Kidney (tissue), 14 donors: ENCODE data around the gene C8G. TPM values are rescaled to one million over a fixed set of nuclear protein-coding genes. Genes with fewer than 3 reads are reported as not detected.

Source experiments
- DNase-seq, 5 donors: peaks; one replicate each; pipeline ENCODE4 v3.0.0-alpha.2; 2013 to 2020
- FAIRE-seq: peaks from 2 replicates; lab custom pipeline; 2012; peaks lifted over from hg19 to GRCh38; lab: Jason Lieb, UNC
- H3K27ac ChIP-seq, 2 donors: one replicate each; pipeline ENCODE4 v1.7.0; 2013; ENCODE audit warnings: low read depth in 2 of 2, low read length in 2 of 2, inconsistent platforms in 1 of 2
- H3K27me3 ChIP-seq: one replicate; pipeline ENCODE4 v1.7.1; 2013; ENCODE audit warnings: low read length, inconsistent platforms; ENCODE audit not compliant: control insufficient read depth, insufficient read depth
- H3K36me3 ChIP-seq, 3 donors: one replicate each; pipeline versions ENCODE4 v1.7.0 to v1.7.1; 2013; ENCODE audit warnings: low read length in 3 of 3, control low read depth in 1 of 3, inconsistent platforms in 1 of 3; ENCODE audit not compliant: insufficient read depth in 3 of 3, control insufficient read depth in 2 of 3
- H3K4me1 ChIP-seq, 3 donors: one replicate each; pipeline versions ENCODE4 v1.7.0 to v1.7.1; 2013; ENCODE audit warnings: low read length in 3 of 3, inconsistent platforms in 1 of 3, low read depth in 1 of 3; ENCODE audit not compliant: control insufficient read depth in 2 of 3, insufficient read depth in 2 of 3
- H3K4me3 ChIP-seq, 3 donors: one replicate each; pipeline versions ENCODE4 v1.7.0 to v1.8.1; 2013; ENCODE audit warnings: low read length in 3 of 3, control low read depth in 1 of 3, inconsistent platforms in 1 of 3
- H3K9ac ChIP-seq, 3 donors: one replicate each; pipeline versions ENCODE4 v1.7.0 to v1.7.1; 2013; ENCODE audit warnings: low read length in 3 of 3, control low read depth in 1 of 3, inconsistent platforms in 1 of 3
- H3K9me3 ChIP-seq, 3 donors: one replicate each; pipeline versions ENCODE4 v1.7.0 to v1.7.1; 2013; ENCODE audit warnings: low read length in 3 of 3, control low read depth in 1 of 3, inconsistent platforms in 1 of 3; ENCODE audit not compliant: control insufficient read depth in 2 of 3, insufficient read depth in 1 of 3
- intact Hi-C: fragments of 100-400 bp; cut with DNase I; formaldehyde crosslinking; loops from one replicate; pipeline ENCODE4 v1.11.1; 2022
- polyA plus RNA-seq: library from polyadenylated mRNA; stranded (reverse); fragments of 350-450 nt; fragmentation: Illumina TruSeq; extraction: RNeasy Lipid Tissue Mini Kit (QIAGEN cat#74804); gene quantifications from one replicate; pipeline ENCODE4 v1.2.3, GENCODE V29; 2014; ENCODE audit warnings: low read depth, low replicate concordance; ENCODE audit not compliant: insufficient read depth
- total RNA-seq: library from RNA; stranded (reverse); fragmentation: NEBNext Ultra II Directional; extraction: Animal tissue kit (Norgen Biotek cat#: 25700); gene quantifications from one replicate; pipeline ENCODE4 v1.2.1, GENCODE V29; 2021
- TF ChIP-seq, protein P1 (sequence below): IDR thresholded peaks from 3 replicates; pipeline ENCODE4 v1.5.1; 2012; ENCODE audit warnings: mild to moderate bottlenecking, moderate library complexity, borderline replicate concordance; ENCODE audit not compliant: insufficient read depth; ENCODE audit errors: extremely low read depth
- donor health status: control.
- donor health status: control.
- donor health status: control.
- donor health status: control.
- donor health status: control.
- donor health status: DM: yes; HTN: yes; CAD: no.
- donor health status: Normal renal cell carcinoma (clear cell type).

The C8G gene
- total and polyA plus RNA-seq, 2 donors from 2014 or later = 1.9 to 2.1 TPM

DNA sequence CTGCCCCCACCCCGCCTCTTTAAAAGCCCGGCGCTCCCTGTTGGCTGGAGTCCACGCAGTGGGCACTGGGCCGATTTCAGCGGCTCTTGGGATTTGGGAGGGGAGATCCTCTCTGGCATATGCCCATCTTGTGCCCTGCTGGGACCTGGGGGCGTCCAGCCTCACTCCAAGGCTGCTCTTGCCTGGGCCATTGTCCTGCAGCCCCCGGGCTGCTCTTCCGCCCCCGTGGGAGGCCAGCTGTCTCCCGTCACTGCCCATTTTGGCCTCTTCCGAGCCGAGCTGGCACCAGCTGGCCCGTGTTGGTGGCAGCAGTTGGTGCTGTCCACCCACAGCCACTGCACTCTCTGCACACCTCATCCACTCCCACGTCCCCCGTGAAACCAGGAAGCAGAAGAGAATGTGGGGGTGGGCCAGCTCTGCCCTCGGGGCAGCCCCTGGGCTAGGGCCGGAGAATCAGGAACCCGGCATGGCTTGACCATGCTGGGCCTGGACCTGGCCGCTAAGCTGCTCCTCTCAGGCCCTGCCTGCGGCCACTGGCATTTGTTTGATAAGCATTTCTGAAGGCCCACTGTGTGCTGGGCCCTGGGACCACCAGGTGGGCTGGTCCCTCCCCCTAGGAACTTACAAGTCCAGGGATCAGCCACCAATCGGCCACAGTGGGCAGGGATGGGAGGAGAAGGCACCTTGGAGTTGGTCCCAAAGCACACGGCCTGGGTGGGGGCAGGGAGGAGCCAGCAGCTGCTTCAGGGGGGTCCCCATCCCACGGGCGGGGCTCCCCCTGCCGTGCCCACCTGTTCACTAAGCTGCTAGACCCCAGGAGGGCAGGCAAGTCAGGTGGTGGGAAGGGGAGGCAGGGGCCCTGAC is 2.2 kb downstream of the C8G start:
- peaks cover 0 to 25% (median 9%) of the 10 kb centered on the region in 3 donors for H3K4me1 ChIP-seq
- TF ChIP-seq, protein P1, sequence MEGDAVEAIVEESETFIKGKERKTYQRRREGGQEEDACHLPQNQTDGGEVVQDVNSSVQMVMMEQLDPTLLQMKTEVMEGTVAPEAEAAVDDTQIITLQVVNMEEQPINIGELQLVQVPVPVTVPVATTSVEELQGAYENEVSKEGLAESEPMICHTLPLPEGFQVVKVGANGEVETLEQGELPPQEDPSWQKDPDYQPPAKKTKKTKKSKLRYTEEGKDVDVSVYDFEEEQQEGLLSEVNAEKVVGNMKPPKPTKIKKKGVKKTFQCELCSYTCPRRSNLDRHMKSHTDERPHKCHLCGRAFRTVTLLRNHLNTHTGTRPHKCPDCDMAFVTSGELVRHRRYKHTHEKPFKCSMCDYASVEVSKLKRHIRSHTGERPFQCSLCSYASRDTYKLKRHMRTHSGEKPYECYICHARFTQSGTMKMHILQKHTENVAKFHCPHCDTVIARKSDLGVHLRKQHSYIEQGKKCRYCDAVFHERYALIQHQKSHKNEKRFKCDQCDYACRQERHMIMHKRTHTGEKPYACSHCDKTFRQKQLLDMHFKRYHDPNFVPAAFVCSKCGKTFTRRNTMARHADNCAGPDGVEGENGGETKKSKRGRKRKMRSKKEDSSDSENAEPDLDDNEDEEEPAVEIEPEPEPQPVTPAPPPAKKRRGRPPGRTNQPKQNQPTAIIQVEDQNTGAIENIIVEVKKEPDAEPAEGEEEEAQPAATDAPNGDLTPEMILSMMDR = no peak
- no peaks in the 10 kb centered on the region for H3K36me3 ChIP-seq
- DNase-seq (peak in 2 of 5 donors; percentile 71 to 76), FAIRE-seq (no peak)
- no peaks in the 10 kb centered on the region for H3K9me3 ChIP-seq
- intact Hi-C loops = loop anchor here (10.0 kb wide), 2 partner anchors 102 to 152 kb away; partner anchors contain the start of genes AJM1, CCDC183, PHPT1 and TMEM141
- no peak overlapping the region for H3K4me3 ChIP-seq
- H3K9ac ChIP-seq = no peak overlapping the region
- no peak overlapping the region for H3K27ac ChIP-seq
- H3K27me3 ChIP-seq = no peaks in the 10 kb centered on the region

DNA sequence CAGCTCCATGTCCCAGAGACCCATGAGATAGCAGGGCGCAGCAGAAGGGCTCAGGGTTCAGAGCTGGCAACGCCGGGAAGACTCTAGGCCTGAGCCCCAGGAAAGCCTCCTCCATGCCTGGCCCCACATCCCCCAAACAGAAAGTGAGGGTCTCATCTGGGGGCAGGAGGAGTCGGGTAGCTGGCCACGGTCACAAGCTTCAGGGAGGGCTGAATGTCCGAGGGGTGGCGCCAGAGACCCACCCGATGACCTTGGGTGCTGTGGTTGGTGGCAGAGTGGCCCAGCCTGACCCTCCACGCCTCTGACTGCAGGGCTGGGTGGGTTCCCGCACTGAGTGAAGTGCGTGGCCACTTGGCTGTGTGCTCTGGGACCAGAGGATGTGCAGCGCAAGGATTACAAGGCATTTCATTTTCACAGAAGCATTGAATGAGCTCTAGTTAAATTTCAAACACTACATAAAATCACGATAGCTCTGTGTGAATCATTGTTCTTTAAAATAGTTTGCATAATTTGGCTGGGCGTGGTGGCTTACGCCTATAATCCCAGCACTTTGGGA is 3.0 kb downstream of the C8G start:
- no peaks in the 10 kb centered on the region for H3K9me3 ChIP-seq
- no peak for FAIRE-seq
- no peaks in the 10 kb centered on the region for H3K36me3 ChIP-seq
- peak overlapping the region in 1 of 2 donors; percentile 2 for H3K27ac ChIP-seq
- H3K4me3 ChIP-seq = no peak overlapping the region
- no peaks in the 10 kb centered on the region for H3K27me3 ChIP-seq
- DNase-seq = peak; percentile 47 to 81 (median 59)
- intact Hi-C loops = loop anchor here (10.0 kb wide), 2 partner anchors 103 to 153 kb away; partner anchors contain the start of genes AJM1, CCDC183, PHPT1 and TMEM141
- peaks cover 0 to 22% (median 9%) of the 10 kb centered on the region in 3 donors for H3K4me1 ChIP-seq
- no peak overlapping the region for H3K9ac ChIP-seq
- TF ChIP-seq, protein P1 = peak; percentile 31

DNA sequence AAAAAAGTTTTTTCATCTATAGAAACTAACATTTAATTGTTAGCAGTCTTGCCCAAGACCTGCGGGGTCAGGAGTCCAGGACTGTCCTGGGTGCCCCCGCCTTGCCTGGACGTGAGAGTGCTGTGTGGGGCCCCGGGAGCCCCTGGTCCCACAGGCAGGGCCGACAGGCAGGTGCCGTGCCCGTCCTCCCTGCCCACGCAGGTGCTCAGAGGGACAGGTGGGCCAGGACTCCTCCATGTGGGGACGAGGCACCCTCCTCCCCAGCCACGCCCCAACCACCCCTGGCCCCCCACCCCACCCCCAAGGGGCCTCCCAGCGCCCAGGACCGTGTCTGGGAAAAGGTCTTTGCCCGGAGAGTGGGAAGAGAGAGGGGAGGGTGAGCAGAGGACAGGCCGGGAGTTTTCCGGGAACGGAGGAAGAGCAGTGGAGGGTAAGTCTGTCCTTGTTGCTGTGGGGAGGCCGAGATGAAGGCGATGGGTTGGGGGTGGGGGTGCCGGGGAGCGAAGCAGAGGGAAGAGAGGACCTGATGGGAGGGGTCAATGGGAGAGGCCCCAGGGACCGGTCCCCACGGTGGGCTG is 4.3 kb downstream of the C8G start:
- peak overlapping the region in 1 of 3 donors; percentile 22 for H3K9ac ChIP-seq
- intact Hi-C loops = loop anchor here (10.0 kb wide), 2 partner anchors 105 to 155 kb away; partner anchors contain the start of genes AJM1, CCDC183, PHPT1 and TMEM141
- FAIRE-seq = no peak
- TF ChIP-seq, protein P1 = no peak
- peak overlapping the region; percentile 89 for H3K27ac ChIP-seq
- H3K36me3 ChIP-seq = no peaks in the 10 kb centered on the region
- DNase-seq = no peak
- H3K9me3 ChIP-seq = no peaks in the 10 kb centered on the region
- peak overlapping the region; percentile 34 to 71 (median 49) for H3K4me3 ChIP-seq
- H3K4me1 ChIP-seq = peaks cover 0 to 14% (median 9%) of the 10 kb centered on the region in 3 donors
- H3K27me3 ChIP-seq = no peaks in the 10 kb centered on the region
